ENCODE results near the gene KIR2DL4. TPM values are rescaled to one million over a fixed set of nuclear protein-coding genes. Genes with fewer than 3 reads are reported as not detected.
"Not testable (repeated sequence)": the region's sequence is repeated elsewhere in the genome, so short reads cannot be mapped to it uniquely, and the experiment has no call there.

The KIR2DL4 gene
- total RNA-seq, 2 donors from 2014 or later, result not detected

- DNase-seq (ENCODE audit: low spot score); intact Hi-C loops (cut with DNase I); H3K36me3 ChIP-seq; H3K27me3 ChIP-seq (replicated peaks; ENCODE audit: insufficient read depth); H3K9me3 ChIP-seq; H3K4me3 ChIP-seq; H3K27ac ChIP-seq; H3K4me1 ChIP-seq (replicated peaks): not testable (repeated sequence)
- WGBS, result 70% methylated on average over 8 of the region's 8 CpGs
Measured at GRCh38 chr19:54843171-54843570, 39.8 kb downstream of the KIR2DL4 start.

DNA sequence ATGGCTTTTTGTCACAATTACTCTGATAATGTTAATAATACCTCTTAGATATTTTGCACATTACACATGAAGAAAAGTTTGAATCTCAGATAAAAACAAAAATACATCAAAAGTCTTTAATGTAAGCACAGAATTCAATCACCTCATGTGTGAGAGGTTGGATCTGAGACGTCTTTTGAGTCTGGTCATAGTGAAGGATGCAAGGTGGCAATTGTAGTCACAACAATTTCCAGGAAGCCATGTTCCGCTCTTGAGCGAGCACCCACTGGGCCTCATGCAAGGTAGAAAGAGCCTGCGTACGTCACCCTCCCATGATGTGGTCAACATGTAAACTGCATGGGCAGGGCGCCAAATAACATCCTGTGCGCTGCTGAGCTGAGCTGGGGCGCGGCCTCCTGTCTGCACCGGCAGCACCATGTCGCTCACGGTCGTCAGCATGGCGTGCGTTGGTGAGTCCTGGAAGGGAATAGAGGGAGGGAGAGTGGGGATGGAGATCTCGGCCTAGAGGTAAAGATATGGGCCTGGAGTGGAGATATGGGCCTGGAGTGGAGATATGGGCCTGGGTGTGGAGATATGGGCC, 46.7 kb downstream of the KIR2DL4 start, which contains the start of gene KIR3DL2:
Gene KIR3DL2 (plus strand): TSS at position 383 of the 580 bp plus-strand sequence. CDS start 33 bp downstream, at position 416.
- H3K4me3 ChIP-seq; H3K4me1 ChIP-seq (replicated peaks); DNase-seq (ENCODE audit: low spot score); H3K9me3 ChIP-seq; H3K27ac ChIP-seq; intact Hi-C loops (cut with DNase I); H3K27me3 ChIP-seq (replicated peaks; ENCODE audit: insufficient read depth); H3K36me3 ChIP-seq: not testable (repeated sequence)
- 88% methylated on average over 16 of the region's 16 CpGs for WGBS

- WGBS, result 41% methylated on average over 2 of the region's 2 CpGs
- no peak for TF ChIP-seq CTCF (IDR thresholded peaks at IDR 0.05)
- no peak for TF ChIP-seq POLR2A (IDR thresholded peaks at IDR 0.05)
- TF ChIP-seq POLR2AphosphoS5 (IDR thresholded peaks at IDR 0.05), result peak; percentile 16
- no peak overlapping the region for H3K4me3 ChIP-seq
- H3K36me3 ChIP-seq, result no peaks in the 10 kb centered on the region
- H3K4me1 ChIP-seq (replicated peaks), result no peaks in the 10 kb centered on the region
- no peaks in the 10 kb centered on the region for H3K9me3 ChIP-seq
- H3K27me3 ChIP-seq (replicated peaks; ENCODE audit: insufficient read depth), result no peaks in the 10 kb centered on the region
- H3K27ac ChIP-seq, result no peak overlapping the region
- intact Hi-C loops (cut with DNase I), result no loop called here
- peak; percentile 43 for DNase-seq (ENCODE audit: low spot score)
Measured at GRCh38 chr19:54850930-54851329, 47.5 kb downstream of the KIR2DL4 start.

DNA sequence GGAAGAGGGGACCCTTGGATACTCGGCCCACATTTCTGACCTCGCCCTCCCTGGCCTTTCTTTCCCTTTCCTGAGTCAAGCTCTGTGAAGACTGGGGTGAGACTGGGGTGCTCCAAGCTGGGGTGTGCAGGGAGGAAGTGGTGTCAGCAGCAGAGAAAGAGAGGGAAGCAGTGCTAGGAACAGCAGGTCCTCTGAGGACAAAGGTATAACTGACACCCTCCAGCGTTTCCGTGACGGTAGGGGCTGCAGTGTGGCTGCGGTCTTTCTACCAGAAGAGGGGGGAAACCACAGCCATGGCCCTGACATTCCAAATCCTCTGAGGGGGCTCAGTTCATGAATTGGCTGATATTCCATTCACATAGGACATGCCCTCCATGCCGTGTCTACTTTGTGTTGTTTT, 47.9 kb downstream of the KIR2DL4 start:
- Histone ChIP-seq H3K4me3 (no peak overlapping the region), H3K4me1 (replicated peaks) (no peaks in the 10 kb centered on the region), H3K27ac (no peak overlapping the region), H3K9me3 (no peaks in the 10 kb centered on the region), H3K27me3 (replicated peaks; ENCODE audit: insufficient read depth) (no peaks in the 10 kb centered on the region), H3K36me3 (no peaks in the 10 kb centered on the region)
- DNase-seq (ENCODE audit: low spot score), result no peak
- WGBS, result 81% methylated on average over 7 of the region's 7 CpGs
- intact Hi-C loops (cut with DNase I), result no loop called here
- TF ChIP-seq CTCF (IDR thresholded peaks at IDR 0.05), result no peak
- TF ChIP-seq POLR2A (IDR thresholded peaks at IDR 0.05), result no peak
- TF ChIP-seq POLR2AphosphoS5 (IDR thresholded peaks at IDR 0.05), result no peak

- H3K27me3 ChIP-seq (replicated peaks; ENCODE audit: insufficient read depth); intact Hi-C loops (cut with DNase I); H3K36me3 ChIP-seq; H3K27ac ChIP-seq; DNase-seq (ENCODE audit: low spot score); H3K4me1 ChIP-seq (replicated peaks); H3K9me3 ChIP-seq; H3K4me3 ChIP-seq: not testable (repeated sequence)
- 65% methylated on average over 1 of the region's 1 CpG for WGBS
Measured at GRCh38 chr19:54855241-54855640, 51.8 kb downstream of the KIR2DL4 start.

GRCh38 chr19:54858476-54858875, 55.1 kb downstream of the KIR2DL4 start:
- H3K4me3 ChIP-seq; H3K27ac ChIP-seq; H3K36me3 ChIP-seq; intact Hi-C loops (cut with DNase I); H3K9me3 ChIP-seq; H3K27me3 ChIP-seq (replicated peaks; ENCODE audit: insufficient read depth); H3K4me1 ChIP-seq (replicated peaks); DNase-seq (ENCODE audit: low spot score): not testable (repeated sequence)
- WGBS, result 85% methylated on average over 3 of the region's 3 CpGs

- DNase-seq (ENCODE audit: low spot score); H3K27ac ChIP-seq; H3K27me3 ChIP-seq (replicated peaks; ENCODE audit: insufficient read depth); intact Hi-C loops (cut with DNase I); H3K9me3 ChIP-seq; H3K4me1 ChIP-seq (replicated peaks); H3K36me3 ChIP-seq; H3K4me3 ChIP-seq: not testable (repeated sequence)
- WGBS, result 82% methylated on average over 7 of the region's 7 CpGs
Measured at GRCh38 chr19:54859421-54859820, 56.0 kb downstream of the KIR2DL4 start.

- H3K4me3 ChIP-seq; H3K27me3 ChIP-seq (replicated peaks; ENCODE audit: insufficient read depth); H3K27ac ChIP-seq; DNase-seq (ENCODE audit: low spot score); H3K4me1 ChIP-seq (replicated peaks); H3K36me3 ChIP-seq; H3K9me3 ChIP-seq; intact Hi-C loops (cut with DNase I): not testable (repeated sequence)
- WGBS, result 88% methylated on average over 2 of the region's 3 CpGs
Measured at GRCh38 chr19:54863459-54863858, 60.0 kb downstream of the KIR2DL4 start.
